Measurements from ENCODE around the gene GPR162. TPM values are rescaled to one million over a fixed set of nuclear protein-coding genes. Genes with fewer than 3 reads are reported as not detected.

The GPR162 gene
- total and polyA plus RNA-seq, 2 donors from 2014 or later: 5.0 to 9.8 TPM

DNA sequence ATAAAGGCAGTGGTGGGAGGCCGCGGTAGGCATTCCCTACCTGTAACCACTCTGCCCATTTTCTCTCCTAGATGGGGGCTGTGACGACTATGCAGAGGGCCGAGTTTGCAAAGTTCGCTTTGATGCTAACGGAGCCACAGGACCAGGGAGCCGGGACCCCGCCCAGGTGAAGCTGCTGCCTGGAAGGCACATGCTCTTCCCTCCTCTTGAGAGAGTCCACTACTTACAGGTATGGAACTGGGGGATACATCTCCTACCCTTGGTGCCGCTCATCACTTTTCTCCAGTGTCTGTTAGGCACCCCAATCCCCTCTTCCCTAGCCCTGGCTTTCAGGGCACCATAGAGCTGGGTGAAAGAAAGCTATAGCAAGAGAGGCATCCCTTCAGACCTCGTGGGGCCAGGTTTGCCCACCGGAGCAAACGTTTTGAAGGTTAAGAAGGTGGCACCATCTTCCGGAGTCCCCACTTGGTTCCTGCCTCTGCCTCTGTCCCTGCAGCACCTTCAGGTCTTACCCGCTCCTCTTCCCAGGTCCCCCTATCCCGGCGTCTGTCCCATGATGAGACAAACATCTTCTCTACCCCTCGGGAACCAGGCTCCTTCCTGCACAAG, 4.6 kb downstream of the GPR162 start:
- H3K27me3 ChIP-seq (ENCODE audit: control insufficient read depth, insufficient read depth, low read length): no peaks in the 10 kb centered on the region
- DNase-seq (peak in 1 of 5 donors; percentile 60), FAIRE-seq (no peak)
- intact Hi-C loops (cut with DNase I): loop anchor here (10.0 kb wide), 1 partner anchor 71 kb away; the partner anchor contains the start of gene MLF2
- peaks cover 0 to 26% (median 0%) of the 10 kb centered on the region in 3 donors for H3K4me1 ChIP-seq (ENCODE audit: control insufficient read depth in 2 of 3, insufficient read depth in 2 of 3, low read depth in 1 of 3, low read length in 3 of 3)
- no peaks in the 10 kb centered on the region for H3K36me3 ChIP-seq (ENCODE audit: control insufficient read depth in 2 of 3, insufficient read depth in 3 of 3, low read length in 3 of 3)
- no peaks in the 10 kb centered on the region for H3K9me3 ChIP-seq (ENCODE audit: control insufficient read depth in 2 of 3, insufficient read depth in 1 of 3, low read length in 3 of 3)
- TF ChIP-seq, protein P1, sequence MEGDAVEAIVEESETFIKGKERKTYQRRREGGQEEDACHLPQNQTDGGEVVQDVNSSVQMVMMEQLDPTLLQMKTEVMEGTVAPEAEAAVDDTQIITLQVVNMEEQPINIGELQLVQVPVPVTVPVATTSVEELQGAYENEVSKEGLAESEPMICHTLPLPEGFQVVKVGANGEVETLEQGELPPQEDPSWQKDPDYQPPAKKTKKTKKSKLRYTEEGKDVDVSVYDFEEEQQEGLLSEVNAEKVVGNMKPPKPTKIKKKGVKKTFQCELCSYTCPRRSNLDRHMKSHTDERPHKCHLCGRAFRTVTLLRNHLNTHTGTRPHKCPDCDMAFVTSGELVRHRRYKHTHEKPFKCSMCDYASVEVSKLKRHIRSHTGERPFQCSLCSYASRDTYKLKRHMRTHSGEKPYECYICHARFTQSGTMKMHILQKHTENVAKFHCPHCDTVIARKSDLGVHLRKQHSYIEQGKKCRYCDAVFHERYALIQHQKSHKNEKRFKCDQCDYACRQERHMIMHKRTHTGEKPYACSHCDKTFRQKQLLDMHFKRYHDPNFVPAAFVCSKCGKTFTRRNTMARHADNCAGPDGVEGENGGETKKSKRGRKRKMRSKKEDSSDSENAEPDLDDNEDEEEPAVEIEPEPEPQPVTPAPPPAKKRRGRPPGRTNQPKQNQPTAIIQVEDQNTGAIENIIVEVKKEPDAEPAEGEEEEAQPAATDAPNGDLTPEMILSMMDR (IDR thresholded peaks at IDR 0.05; ENCODE audit: borderline replicate concordance, extremely low read depth, insufficient read depth): no peak
- no peak overlapping the region for H3K9ac ChIP-seq (ENCODE audit: low read length in 3 of 3)
- H3K27ac ChIP-seq (ENCODE audit: low read depth in 2 of 2, low read length in 2 of 2): no peak overlapping the region
- no peak overlapping the region for H3K4me3 ChIP-seq (ENCODE audit: low read length in 3 of 3)

DNA sequence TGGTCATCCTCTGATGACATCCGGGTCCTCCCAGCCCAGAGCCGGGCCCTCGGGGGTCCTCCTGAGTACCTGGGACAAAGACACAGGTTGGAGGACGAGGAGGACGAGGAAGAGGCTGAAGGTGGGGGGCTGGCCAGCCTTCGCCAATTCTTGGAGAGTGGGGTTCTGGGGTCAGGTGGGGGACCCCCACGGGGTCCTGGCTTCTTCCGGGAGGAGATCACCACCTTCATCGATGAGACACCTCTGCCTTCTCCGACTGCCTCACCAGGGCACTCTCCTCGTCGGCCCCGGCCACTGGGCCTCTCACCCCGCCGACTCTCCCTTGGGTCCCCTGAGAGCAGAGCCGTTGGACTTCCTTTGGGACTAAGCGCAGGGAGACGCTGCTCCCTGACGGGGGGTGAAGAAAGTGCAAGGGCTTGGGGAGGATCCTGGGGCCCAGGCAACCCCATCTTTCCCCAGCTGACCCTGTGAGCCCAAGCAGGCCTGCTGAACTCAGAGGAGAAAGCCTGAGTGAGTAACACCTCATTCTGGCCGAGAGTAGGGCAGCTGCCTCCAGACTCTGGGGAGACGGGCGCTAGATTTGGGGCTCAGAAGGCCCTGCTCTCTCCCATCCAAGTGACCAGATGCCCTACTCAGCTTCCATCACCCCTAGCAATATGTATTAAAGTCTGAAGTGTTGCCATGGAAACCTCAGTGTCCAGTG, 5.3 kb downstream of the GPR162 start:
- Histone ChIP-seq H3K36me3 (ENCODE audit: control insufficient read depth in 2 of 3, insufficient read depth in 3 of 3, low read length in 3 of 3) (no peaks in the 10 kb centered on the region), H3K27ac (ENCODE audit: low read depth in 2 of 2, low read length in 2 of 2) (no peak overlapping the region), H3K9ac (ENCODE audit: low read length in 3 of 3) (no peak overlapping the region), H3K4me1 (ENCODE audit: control insufficient read depth in 2 of 3, insufficient read depth in 2 of 3, low read depth in 1 of 3, low read length in 3 of 3) (peaks cover 0 to 23% (median 0%) of the 10 kb centered on the region in 3 donors), H3K27me3 (ENCODE audit: control insufficient read depth, insufficient read depth, low read length) (no peaks in the 10 kb centered on the region), H3K9me3 (ENCODE audit: control insufficient read depth in 2 of 3, insufficient read depth in 1 of 3, low read length in 3 of 3) (no peaks in the 10 kb centered on the region), H3K4me3 (ENCODE audit: low read length in 3 of 3) (no peak overlapping the region)
- TF ChIP-seq, protein P1 (IDR thresholded peaks at IDR 0.05; ENCODE audit: borderline replicate concordance, extremely low read depth, insufficient read depth): no peak
- FAIRE-seq (no peak), DNase-seq (peak in 2 of 5 donors; percentile 67 to 79)
- intact Hi-C loops (cut with DNase I): loop anchor here (10.0 kb wide), 1 partner anchor 72 kb away; the partner anchor contains the start of gene MLF2

- intact Hi-C loops (cut with DNase I): loop anchor here (10.0 kb wide), 1 partner anchor 73 kb away; the partner anchor contains the start of gene MLF2
- no peak for FAIRE-seq
- no peak overlapping the region for H3K9ac ChIP-seq (ENCODE audit: low read length in 3 of 3)
Measured at GRCh38 chr12:6827437-6827911, 5.9 kb downstream of the GPR162 start.

More at GRCh38 chr12:6827437-6827911, 5.9 kb downstream of the GPR162 start:
- H3K27me3 ChIP-seq (ENCODE audit: control insufficient read depth, insufficient read depth, low read length): no peaks in the 10 kb centered on the region
- DNase-seq: peak; percentile 91 to 96 (median 94)
- peaks cover 0 to 17% (median 0%) of the 10 kb centered on the region in 3 donors for H3K4me1 ChIP-seq (ENCODE audit: control insufficient read depth in 2 of 3, insufficient read depth in 2 of 3, low read depth in 1 of 3, low read length in 3 of 3)
- no peaks in the 10 kb centered on the region for H3K36me3 ChIP-seq (ENCODE audit: control insufficient read depth in 2 of 3, insufficient read depth in 3 of 3, low read length in 3 of 3)
- no peak overlapping the region for H3K27ac ChIP-seq (ENCODE audit: low read depth in 2 of 2, low read length in 2 of 2)
- TF ChIP-seq, protein P1 (IDR thresholded peaks at IDR 0.05; ENCODE audit: borderline replicate concordance, extremely low read depth, insufficient read depth): no peak
- H3K9me3 ChIP-seq (ENCODE audit: control insufficient read depth in 2 of 3, insufficient read depth in 1 of 3, low read length in 3 of 3): no peaks in the 10 kb centered on the region
- H3K4me3 ChIP-seq (ENCODE audit: low read length in 3 of 3): no peak overlapping the region

All from kidney (tissue), 14 donors.